H1 (cell line): ENCODE measurements around the gene PAXX. TPM values are rescaled to one million over a fixed set of nuclear protein-coding genes. Genes with fewer than 3 reads are reported as not detected.

Source experiments
- BCL11A ChIP-seq, 2 experiments: IDR thresholded peaks; one replicate each; pipeline ENCODE4 v1.6.1; 2011; ENCODE audit warnings: low read depth in 2 of 2, low read length in 2 of 2, mild to moderate bottlenecking in 2 of 2
- CHD2 ChIP-seq: IDR thresholded peaks from 2 replicates; pipeline ENCODE4 v1.6.1; 2012; ENCODE audit warnings: low read length, improper control_type of control experiment
- RBBP5 ChIP-seq: IDR thresholded peaks from 2 replicates; pipeline ENCODE4 v1.7.1; 2012; ENCODE audit warnings: low read depth, mild to moderate bottlenecking, inconsistent platforms, low read length, moderate library complexity, borderline replicate concordance
- TCF12 ChIP-seq: IDR thresholded peaks from 2 replicates; pipeline ENCODE4 v1.6.1; 2011; ENCODE audit warnings: low read depth, mild to moderate bottlenecking, low read length
- polyA plus RNA-seq, 7 experiments: library from polyadenylated mRNA; depleted of rRNA in 3 of 7; stranded (reverse) in 5 of 7; unstranded in 2 of 7; fragments of >200 nt in 5 of 7; fragments of 200-250 nt in 2 of 7; gene quantifications; 1 replicate in 5 of 7; 2 replicates in 1 of 7; 4 replicates in 1 of 7; pipeline versions ENCODE4 v1.2.1 to v1.2.3, GENCODE V29; 2011 to 2013; ENCODE audit warnings: missing spikeins in 2 of 7, mixed read lengths in 2 of 7
- total RNA-seq: library from RNA; stranded (reverse); fragmentation: NEBNext Ultra II Directional; extraction: Animal tissue kit (Norgen Biotek cat#: 25700); gene quantifications from 2 replicates; pipeline ENCODE4 v1.2.1, GENCODE V29; 2021

The PAXX gene
- total and polyA plus RNA-seq, 2 of the 8 experiments (the other 6 are each of a cell fraction or from before 2014, with no cell fraction given) = 43.4 to 45.9 TPM

DNA sequence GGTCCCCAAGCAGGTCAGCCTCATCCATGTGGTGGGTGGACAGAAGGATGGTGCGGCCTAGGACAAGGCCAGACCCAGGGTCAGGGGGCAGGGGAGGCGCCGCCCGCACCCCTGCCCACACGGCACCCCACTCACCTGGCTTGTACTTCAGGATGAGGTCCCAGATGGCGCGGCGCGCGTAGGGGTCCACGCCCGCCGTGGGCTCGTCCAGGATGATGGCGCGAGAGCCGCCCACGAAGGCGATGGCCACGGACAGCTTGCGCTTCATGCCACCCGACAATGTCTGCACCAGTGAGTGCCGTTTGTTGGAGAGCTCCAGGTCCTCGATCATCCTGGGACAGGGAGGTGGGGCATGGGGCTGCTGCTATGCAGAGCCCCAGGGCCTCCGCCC, 23.3 kb downstream of the PAXX start (continued):
- no peak for TF ChIP-seq BCL11A (IDR thresholded peaks at IDR 0.05; ENCODE audit: low read depth in 2 of 2, low read length in 2 of 2)
- no peak for TF ChIP-seq RBBP5
- TF ChIP-seq CHD2 = no peak
- no peak for TF ChIP-seq TCF12
